AG04450 (cell line): Measurements from ENCODE around the gene B3GNT7. TPM values are rescaled to one million over a fixed set of nuclear protein-coding genes. Genes with fewer than 3 reads are reported as not detected.
"Not testable (repeated sequence)": the region's sequence is repeated elsewhere in the genome, so short reads cannot be mapped to it uniquely, and the experiment has no call there.

ENCODE experiments used
- CTCF ChIA-PET: fragments of 300-600, 350-600 bp; formaldehyde crosslinking; extraction: SDS; loops from one replicate; lab custom pipeline; 2022; ENCODE audit warnings: antibody characterized with exemption, inconsistent platforms; lab: Charles Lee
- POLR2A ChIA-PET: fragments of 350-600 bp; formaldehyde crosslinking; extraction: SDS; loops from one replicate; lab custom pipeline; 2021; ENCODE audit warnings: antibody characterized with exemption, inconsistent platforms; lab: Yijun Ruan, JAX
- DNase-seq: peaks from one replicate; pipeline ENCODE4 v3.0.0-alpha.2; 2011; ENCODE audit warnings: low read depth, low spot score
- H3K27ac ChIP-seq: one replicate; pipeline ENCODE4 v1.5.1; 2012; ENCODE audit warnings: low read depth, low read length, control low read depth
- H3K27me3 ChIP-seq: one replicate; pipeline ENCODE4 v1.6.0; 2012; ENCODE audit warnings: low read length; ENCODE audit not compliant: control insufficient read depth, insufficient read depth
- H3K4me3 ChIP-seq: 2 replicates; pipeline ENCODE4 v1.5.1; 2011; ENCODE audit warnings: mild to moderate bottlenecking, low read depth, low read length, control low read depth
- H3K9me3 ChIP-seq: 2 replicates; pipeline ENCODE4 v1.5.1; 2012; ENCODE audit warnings: low read length; ENCODE audit not compliant: control insufficient read depth, insufficient read depth
- CTCF ChIP-seq: IDR thresholded peaks from 2 replicates; pipeline ENCODE4 v1.5.1; 2011; ENCODE audit warnings: low read depth, low read length, control low read depth, inconsistent platforms
- polyA plus RNA-seq: library from polyadenylated mRNA; depleted of rRNA; stranded (reverse); fragments of >200 nt; gene quantifications from 2 replicates; pipeline ENCODE4 v1.2.3, GENCODE V29; 2011

B3GNT7 gene
- polyA plus RNA-seq, 1 experiment: 0.06 TPM

GRCh38 chr2:231425811-231426703, 30.5 kb downstream of the B3GNT7 start:
- no peak overlapping the region for H3K27ac ChIP-seq

GRCh38 chr2:231427116-231427515, 31.6 kb downstream of the B3GNT7 start:
- H3K4me3 ChIP-seq: no peak overlapping the region
- TF ChIP-seq CTCF: no peak
- peaks cover 8% of the 10 kb centered on the region; the same call in 1 of the 2 replicates for H3K9me3 ChIP-seq
- H3K27me3 ChIP-seq: peaks cover 3% of the 10 kb centered on the region
- POLR2A ChIA-PET: no interaction called here
- CTCF ChIA-PET: interaction anchor here (0.7 kb wide), 1 partner anchor 24 kb away, joined by 5 read pairs; no protein-coding TSS in a partner anchor
- no peak overlapping the region for H3K27ac ChIP-seq
- no peak for DNase-seq

More at GRCh38 chr2:231425811-231426703, 30.5 kb downstream of the B3GNT7 start:
- ChIA-PET CTCF (interaction anchor here (1.0 to 1.4 kb wide), 2 partner anchors 13 to 26 kb away, joined by 3 to 8 read pairs; no protein-coding TSS in a partner anchor), POLR2A (interaction anchor here (1.0 kb wide), 1 partner anchor 38 kb away, joined by 3 read pairs; the partner anchor contains the start of gene NCL)
- no peak for DNase-seq
- peaks cover 9% of the 10 kb centered on the region for H3K27me3 ChIP-seq
- peaks cover under 1% of the 10 kb centered on the region; the same call in 1 of the 2 replicates for H3K9me3 ChIP-seq
- no peak overlapping the region for H3K4me3 ChIP-seq
- no peak for TF ChIP-seq CTCF

- ChIA-PET POLR2A (no interaction called here), CTCF (interaction anchor here (0.6 to 1.2 kb wide), 2 partner anchors 16 to 181 kb away, joined by 3 to 6 read pairs; no protein-coding TSS in a partner anchor)
- H3K4me3 ChIP-seq: no peak overlapping the region
- no peak overlapping the region for H3K27ac ChIP-seq
- H3K27me3 ChIP-seq: peaks cover 3% of the 10 kb centered on the region
- DNase-seq: no peak
- peaks cover 11% of the 10 kb centered on the region; the same call in 1 of the 2 replicates for H3K9me3 ChIP-seq
- no peak for TF ChIP-seq CTCF
Observed at GRCh38 chr2:231429152-231429551, 33.6 kb downstream of the B3GNT7 start.

GRCh38 chr2:231429901-231430300, 34.4 kb downstream of the B3GNT7 start:
- POLR2A ChIA-PET: no interaction called here
- CTCF ChIA-PET: interaction anchor here (1.2 kb wide), 1 partner anchor 17 kb away, joined by 6 read pairs; no protein-coding TSS in a partner anchor
- no peak for DNase-seq
- Histone ChIP-seq H3K4me3 (no peak overlapping the region), H3K9me3 (peaks cover 11% of the 10 kb centered on the region; the same call in 1 of the 2 replicates), H3K27me3 (peaks cover 3% of the 10 kb centered on the region), H3K27ac (no peak overlapping the region)
- TF ChIP-seq CTCF: no peak

- POLR2A ChIA-PET, H3K27me3 ChIP-seq, H3K27ac ChIP-seq, DNase-seq, H3K4me3 ChIP-seq: not testable (repeated sequence)
- CTCF ChIA-PET: interaction anchor here (1.2 to 1.4 kb wide), 2 partner anchors 17 to 18 kb away, joined by 5 to 6 read pairs; no protein-coding TSS in a partner anchor
- peaks cover 11% of the 10 kb centered on the region; the same call in 1 of the 2 replicates for H3K9me3 ChIP-seq
Observed at GRCh38 chr2:231430437-231430836, 34.9 kb downstream of the B3GNT7 start.
